IMR-90 (cell line): Measurements from ENCODE around the gene PRAME. TPM values are rescaled to one million over a fixed set of nuclear protein-coding genes. Genes with fewer than 3 reads are reported as not detected.

Experiments used
- ATAC-seq: fragments of 200-7000 bp; cut with Tn5 transposase; 2 replicates; pipeline ENCODE4 v1.9.1; 2020; ENCODE audit warnings: low read depth, mild to moderate bottlenecking, moderate library complexity
- BruUV-seq: library from RNA; stranded (reverse); fragments of 400-500 nt; replicated peaks from 2 replicates; lab custom pipeline; 2021; lab: Mats Ljungman, UMichigan
- CTCF ChIA-PET: fragments of 300-600 bp; formaldehyde crosslinking; extraction: SDS; loops from one replicate; lab custom pipeline; 2021; ENCODE audit warnings: antibody characterized with exemption; lab: Yijun Ruan, JAX
- POLR2A ChIA-PET: fragments of 300-600 bp; sonication (Branson Sonifier 250); formaldehyde crosslinking; loops from one replicate; lab custom pipeline; 2022; ENCODE audit warnings: antibody characterized with exemption; ENCODE audit not compliant: unreplicated experiment; lab: Charles Lee
- DNase-seq: peaks from one replicate; pipeline ENCODE4 v3.0.0; 2013
- H2AFZ ChIP-seq: replicated peaks from 2 replicates; pipeline ENCODE3; 2013; ENCODE audit warnings: low read length, mild to moderate bottlenecking; ENCODE audit not compliant: poor library complexity
- H2AK5ac ChIP-seq: 2 replicates; pipeline ENCODE4 v1.6.1; 2013; ENCODE audit warnings: low read depth, low read length, inconsistent platforms
- H2AK9ac ChIP-seq: replicated peaks from 2 replicates; pipeline ENCODE3; 2013; ENCODE audit warnings: mild to moderate bottlenecking, low read depth, low read length, moderate library complexity; ENCODE audit not compliant: poor library complexity
- H2BK120ac ChIP-seq: 2 replicates; pipeline ENCODE4 v1.6.1; 2013; ENCODE audit warnings: low read depth, low read length, inconsistent platforms
- H2BK15ac ChIP-seq: 3 replicates; pipeline ENCODE4 v1.6.1; 2013; ENCODE audit warnings: low read depth, low read length, inconsistent platforms
- H2BK20ac ChIP-seq: 2 replicates; pipeline ENCODE4 v1.6.1; 2013; ENCODE audit warnings: low read depth, mild to moderate bottlenecking, inconsistent platforms, low read length, moderate library complexity
- H2BK5ac ChIP-seq: 2 replicates; pipeline ENCODE4 v1.6.1; 2013; ENCODE audit warnings: mild to moderate bottlenecking, low read depth, low read length, inconsistent platforms; ENCODE audit not compliant: poor library complexity, severe bottlenecking
- H3K14ac ChIP-seq: replicated peaks from 2 replicates; pipeline ENCODE4 v1.6.1; 2013; ENCODE audit warnings: low read depth, low read length, inconsistent platforms
- H3K18ac ChIP-seq: 2 replicates; pipeline ENCODE4 v1.6.1; 2013; ENCODE audit warnings: low read depth, low read length, control low read depth
- H3K23ac ChIP-seq: 2 replicates; pipeline ENCODE4 v1.6.1; 2013; ENCODE audit warnings: low read depth, low read length, inconsistent platforms
- H3K27ac ChIP-seq: 2 replicates; pipeline ENCODE4 v1.5.1; 2013; ENCODE audit warnings: mild to moderate bottlenecking, control low read depth, low read length; ENCODE audit not compliant: insufficient read depth
- H3K27me3 ChIP-seq: 2 replicates; pipeline ENCODE4 v1.6.1; 2013; ENCODE audit warnings: low read length; ENCODE audit not compliant: control insufficient read depth, insufficient read depth
- H3K36me3 ChIP-seq: 2 replicates; pipeline ENCODE4 v1.6.1; 2013; ENCODE audit warnings: low read length, mixed read lengths; ENCODE audit not compliant: control insufficient read depth, insufficient read depth
- H3K4ac ChIP-seq: 2 replicates; pipeline ENCODE4 v1.6.1; 2013; ENCODE audit warnings: low read depth, low read length, inconsistent platforms
- H3K4me1 ChIP-seq: 2 replicates; pipeline ENCODE4 v1.6.1; 2013; ENCODE audit warnings: low read length, mixed read lengths; ENCODE audit not compliant: control insufficient read depth, insufficient read depth
- H3K4me2 ChIP-seq: 2 replicates; pipeline ENCODE4 v1.6.1; 2013; ENCODE audit warnings: low read depth, mild to moderate bottlenecking, control low read depth, low read length, moderate library complexity
- H3K4me3 ChIP-seq: 2 replicates; pipeline ENCODE4 v1.5.1; 2013; ENCODE audit warnings: low read depth, mild to moderate bottlenecking, control low read depth, low read length, moderate library complexity; ENCODE audit not compliant: insufficient read depth
- H3K56ac ChIP-seq: 2 replicates; pipeline ENCODE4 v1.6.1; 2013; ENCODE audit warnings: low read length, inconsistent platforms; ENCODE audit not compliant: insufficient read depth; ENCODE audit errors: extremely low read depth
- H3K79me1 ChIP-seq, 2 experiments: 2 replicates each; pipeline ENCODE4 v1.6.1; 2013; ENCODE audit warnings: low read length in 2 of 2, inconsistent platforms in 1 of 2, low read depth in 1 of 2
- H3K9ac ChIP-seq: 2 replicates; pipeline ENCODE4 v1.6.1; 2013; ENCODE audit warnings: low read depth, low read length, control low read depth
- H3K9me1 ChIP-seq: 2 replicates; pipeline ENCODE4 v1.6.1; 2013; ENCODE audit warnings: low read length, inconsistent platforms; ENCODE audit not compliant: insufficient read depth
- H3K9me3 ChIP-seq: 2 replicates; pipeline ENCODE4 v1.6.1; 2013; ENCODE audit warnings: low read length; ENCODE audit not compliant: control insufficient read depth, insufficient read depth
- H4K20me1 ChIP-seq: 2 replicates; pipeline ENCODE4 v1.6.1; 2013; ENCODE audit warnings: low read length, inconsistent platforms; ENCODE audit not compliant: insufficient read depth
- H4K5ac ChIP-seq: 2 replicates; pipeline ENCODE4 v1.6.1; 2013; ENCODE audit warnings: mild to moderate bottlenecking, low read depth, low read length, control low read depth
- H4K8ac ChIP-seq, 2 experiments: 2 replicates each; pipeline ENCODE4 v1.6.1; 2013; ENCODE audit warnings: low read depth in 2 of 2, low read length in 2 of 2, control low read depth in 1 of 2, inconsistent platforms in 1 of 2
- H4K91ac ChIP-seq: 2 replicates; pipeline ENCODE4 v1.6.1; 2013; ENCODE audit warnings: low read depth, low read length, inconsistent platforms; ENCODE audit not compliant: insufficient read depth
- BHLHE40 ChIP-seq: fragments of 150-350 bp; IDR thresholded peaks from 2 replicates; pipeline ENCODE4 v1.6.1; 2016; ENCODE audit warnings: mild to moderate bottlenecking, low read depth, low read length
- CHD1 ChIP-seq: IDR thresholded peaks from 2 replicates; pipeline ENCODE4 v1.6.1; 2012; ENCODE audit warnings: low read depth, low read length, improper control_type of control experiment
- FOS ChIP-seq: fragments of 150-350 bp; IDR thresholded peaks from 2 replicates; pipeline ENCODE4 v1.6.1; 2016; ENCODE audit warnings: low read depth, low read length
- MAFK ChIP-seq: IDR thresholded peaks from 2 replicates; pipeline ENCODE4 v1.6.1; 2012; ENCODE audit warnings: low read depth, low read length, improper control_type of control experiment
- MAZ ChIP-seq: IDR thresholded peaks from 2 replicates; pipeline ENCODE4 v1.6.1; 2012; ENCODE audit warnings: low read depth, mild to moderate bottlenecking, low read length, improper control_type of control experiment, moderate library complexity, borderline replicate concordance
- MXI1 ChIP-seq: IDR thresholded peaks from 2 replicates; pipeline ENCODE4 v1.6.1; 2012; ENCODE audit warnings: low read depth, mild to moderate bottlenecking, low read length, moderate library complexity, borderline replicate concordance
- POLR2A ChIP-seq: IDR thresholded peaks from 2 replicates; pipeline ENCODE4 v1.6.1; 2012; ENCODE audit warnings: mild to moderate bottlenecking, low read depth, low read length
- RAD21 ChIP-seq: IDR thresholded peaks from 2 replicates; pipeline ENCODE4 v1.6.1; 2012; ENCODE audit warnings: low read length, improper control_type of control experiment
- RCOR1 ChIP-seq: IDR thresholded peaks from 2 replicates; pipeline ENCODE4 v1.6.1; 2012; ENCODE audit warnings: mild to moderate bottlenecking, low read length, improper control_type of control experiment; ENCODE audit not compliant: insufficient replicate concordance
- RFX5 ChIP-seq: IDR thresholded peaks from 2 replicates; pipeline ENCODE4 v1.8.0; 2012; ENCODE audit warnings: low read depth, mild to moderate bottlenecking, low read length, moderate library complexity
- SMC3 ChIP-seq: fragments of 150-350 bp; IDR thresholded peaks from 2 replicates; pipeline ENCODE4 v1.6.1; 2016; ENCODE audit warnings: low read depth, mild to moderate bottlenecking, antibody characterized with exemption, low read length, moderate library complexity
- WGBS, 2 experiments: methylation state at CpG; one replicate each; pipeline versions ENCODE4 v1.1.5 to v1.1.7; 2013; ENCODE audit warnings: missing lambda C conversion rate in 2 of 2; ENCODE audit not compliant: insufficient read length in 1 of 2; ENCODE audit errors: extremely low coverage in 2 of 2; 5-methylcytosine and 5-hydroxymethylcytosine counted together
- dilution Hi-C: fragments of 300-500 bp; cut with HindIII; formaldehyde crosslinking; loops from one replicate; pipeline ENCODE4 v1.14.3; 2018; ENCODE audit warnings: low sequenced_read_pairs; ENCODE audit not compliant: unreplicated experiment
- in situ Hi-C: fragments of 300-500 bp; cut with MboI; formaldehyde crosslinking; loops from 3 replicates; pipeline ENCODE4 v1.14.3; 2019; ENCODE audit warnings: low sequenced_read_pairs, inconsistent platforms, mixed read lengths
- intact Hi-C: fragments of 100-400 bp; cut with micrococcal nuclease; formaldehyde crosslinking; loops from 2 replicates; pipeline ENCODE4 v1.10.0; 2022
- polyA plus RNA-seq, 3 experiments: library from polyadenylated mRNA; depleted of rRNA; stranded (reverse); fragments of >200 nt; gene quantifications; 2 replicates each; pipeline ENCODE4 v1.2.3, GENCODE V29; 2012; ENCODE audit warnings: low replicate concordance in 1 of 3
- total RNA-seq: library from RNA; depleted of rRNA; stranded (reverse); fragments of >200 nt; gene quantifications from 2 replicates; pipeline ENCODE4 v1.2.3, GENCODE V29; 2012
- TF ChIP-seq, protein P1 (sequence below): fragments of 150-350 bp; IDR thresholded peaks from 2 replicates; pipeline ENCODE4 v1.6.1; 2016; ENCODE audit warnings: low read depth, mild to moderate bottlenecking, low read length, moderate library complexity, borderline replicate concordance
- TF ChIP-seq, protein P2 (sequence below): fragments of 150-350 bp; IDR thresholded peaks from 2 replicates; pipeline ENCODE4 v1.6.1; 2017; ENCODE audit warnings: mild to moderate bottlenecking, antibody characterized with exemption, low read length, low read depth
- TF ChIP-seq, protein P3 (sequence below): conservative IDR thresholded peaks from 2 replicates; pipeline ENCODE4 v1.5.1; 2012; ENCODE audit warnings: mild to moderate bottlenecking, low read depth, low read length, improper control_type of control experiment

PRAME gene
- total and polyA plus RNA-seq, 2 of the 4 experiments (the other 2 are of a cell fraction): not detected

DNA sequence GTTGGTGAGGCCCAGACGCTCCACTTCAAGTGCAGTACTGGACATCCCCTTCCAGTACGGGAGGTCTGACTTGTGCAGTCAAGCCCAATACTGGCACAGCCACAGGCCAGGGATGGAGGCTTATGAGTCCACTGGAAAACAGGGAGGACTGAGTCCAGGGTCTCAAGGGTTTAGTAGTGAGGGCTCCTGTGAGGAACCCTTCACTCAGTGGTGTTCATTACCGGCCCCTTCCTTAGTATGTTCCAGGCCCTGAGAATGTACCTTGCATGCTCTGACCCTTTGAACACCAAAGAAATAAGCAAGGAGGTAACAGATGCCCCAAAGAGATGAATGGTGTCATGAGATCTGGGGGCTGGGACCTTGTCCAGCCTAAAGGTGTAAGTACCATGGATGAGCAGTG lies 11.8 kb downstream of the PRAME start:
- H4K91ac ChIP-seq: no peak overlapping the region
- no peaks in the 10 kb centered on the region for H3K79me1 ChIP-seq
- no peak for DNase-seq
- no peak overlapping the region for H3K4me3 ChIP-seq
- H3K56ac ChIP-seq: no peak overlapping the region
- TF ChIP-seq, protein P1, sequence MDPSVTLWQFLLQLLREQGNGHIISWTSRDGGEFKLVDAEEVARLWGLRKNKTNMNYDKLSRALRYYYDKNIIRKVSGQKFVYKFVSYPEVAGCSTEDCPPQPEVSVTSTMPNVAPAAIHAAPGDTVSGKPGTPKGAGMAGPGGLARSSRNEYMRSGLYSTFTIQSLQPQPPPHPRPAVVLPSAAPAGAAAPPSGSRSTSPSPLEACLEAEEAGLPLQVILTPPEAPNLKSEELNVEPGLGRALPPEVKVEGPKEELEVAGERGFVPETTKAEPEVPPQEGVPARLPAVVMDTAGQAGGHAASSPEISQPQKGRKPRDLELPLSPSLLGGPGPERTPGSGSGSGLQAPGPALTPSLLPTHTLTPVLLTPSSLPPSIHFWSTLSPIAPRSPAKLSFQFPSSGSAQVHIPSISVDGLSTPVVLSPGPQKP: no peak
- TF ChIP-seq MAZ (no peak), RFX5 (no peak), FOS (no peak), MAFK (no peak), RCOR1 (no peak), MXI1 (no peak), CHD1 (no peak), POLR2A (no peak), RAD21 (no peak), SMC3 (no peak), BHLHE40 (no peak)
- TF ChIP-seq, protein P2, sequence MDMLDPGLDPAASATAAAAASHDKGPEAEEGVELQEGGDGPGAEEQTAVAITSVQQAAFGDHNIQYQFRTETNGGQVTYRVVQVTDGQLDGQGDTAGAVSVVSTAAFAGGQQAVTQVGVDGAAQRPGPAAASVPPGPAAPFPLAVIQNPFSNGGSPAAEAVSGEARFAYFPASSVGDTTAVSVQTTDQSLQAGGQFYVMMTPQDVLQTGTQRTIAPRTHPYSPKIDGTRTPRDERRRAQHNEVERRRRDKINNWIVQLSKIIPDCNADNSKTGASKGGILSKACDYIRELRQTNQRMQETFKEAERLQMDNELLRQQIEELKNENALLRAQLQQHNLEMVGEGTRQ: no peak
- TF ChIP-seq, protein P3, sequence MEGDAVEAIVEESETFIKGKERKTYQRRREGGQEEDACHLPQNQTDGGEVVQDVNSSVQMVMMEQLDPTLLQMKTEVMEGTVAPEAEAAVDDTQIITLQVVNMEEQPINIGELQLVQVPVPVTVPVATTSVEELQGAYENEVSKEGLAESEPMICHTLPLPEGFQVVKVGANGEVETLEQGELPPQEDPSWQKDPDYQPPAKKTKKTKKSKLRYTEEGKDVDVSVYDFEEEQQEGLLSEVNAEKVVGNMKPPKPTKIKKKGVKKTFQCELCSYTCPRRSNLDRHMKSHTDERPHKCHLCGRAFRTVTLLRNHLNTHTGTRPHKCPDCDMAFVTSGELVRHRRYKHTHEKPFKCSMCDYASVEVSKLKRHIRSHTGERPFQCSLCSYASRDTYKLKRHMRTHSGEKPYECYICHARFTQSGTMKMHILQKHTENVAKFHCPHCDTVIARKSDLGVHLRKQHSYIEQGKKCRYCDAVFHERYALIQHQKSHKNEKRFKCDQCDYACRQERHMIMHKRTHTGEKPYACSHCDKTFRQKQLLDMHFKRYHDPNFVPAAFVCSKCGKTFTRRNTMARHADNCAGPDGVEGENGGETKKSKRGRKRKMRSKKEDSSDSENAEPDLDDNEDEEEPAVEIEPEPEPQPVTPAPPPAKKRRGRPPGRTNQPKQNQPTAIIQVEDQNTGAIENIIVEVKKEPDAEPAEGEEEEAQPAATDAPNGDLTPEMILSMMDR: no peak
- BruUV-seq: no TSS peak
- no peak overlapping the region for H3K4me2 ChIP-seq
- no peaks in the 10 kb centered on the region for H3K4me1 ChIP-seq
- CTCF ChIA-PET: no interaction called here
- 17% methylated on average over 1 of the region's 3 CpGs; no CpG with 5 or more reads in 1 of the 2 experiments for WGBS, 2 experiments
- dilution Hi-C loops: no loop called here
- H3K27me3 ChIP-seq: peaks cover 17% of the 10 kb centered on the region
- no peak overlapping the region for H4K5ac ChIP-seq
- H3K14ac ChIP-seq: no peak overlapping the region
- H3K4ac ChIP-seq: no peak overlapping the region
- no peaks in the 10 kb centered on the region for H3K9me3 ChIP-seq
- H4K8ac ChIP-seq: no peak overlapping the region
- H4K20me1 ChIP-seq: no peaks in the 10 kb centered on the region
- no peak overlapping the region for H2BK120ac ChIP-seq
- no peak overlapping the region for H2BK15ac ChIP-seq
- in situ Hi-C loops: no loop called here
- intact Hi-C loops: no loop called here
- no peak overlapping the region for H2BK20ac ChIP-seq
- ATAC-seq: no peak
- no peaks in the 10 kb centered on the region for H3K9me1 ChIP-seq
- no peak overlapping the region for H2AFZ ChIP-seq
- H3K23ac ChIP-seq: no peak overlapping the region
- H2AK9ac ChIP-seq: no peak overlapping the region
- no peak overlapping the region for H2AK5ac ChIP-seq
- H2BK5ac ChIP-seq: no peak overlapping the region
- no peak overlapping the region for H3K18ac ChIP-seq
- H3K36me3 ChIP-seq: no peaks in the 10 kb centered on the region
- no peak overlapping the region for H3K9ac ChIP-seq
- no peak overlapping the region for H3K27ac ChIP-seq
- POLR2A ChIA-PET: no interaction called here
